Coronary artery (tissue), 2 donors: ENCODE data around the gene SRI.

Experiments used
- DNase-seq: peaks from one replicate; pipeline ENCODE4 v3.0.0-alpha.2; 2017; ENCODE audit warnings: low spot score
- H3K27ac ChIP-seq, 2 donors: fragments of 200-600 bp; sonication (generic); one replicate each; pipeline ENCODE4 v1.5.1; 2016 to 2019
- H3K4me3 ChIP-seq: fragments of 200-600 bp; sonication (generic); 2 replicates; pipeline ENCODE4 v1.5.1; 2016; ENCODE audit warnings: mild to moderate bottlenecking, moderate library complexity
- TF ChIP-seq, protein P1 (sequence below): fragments of 200-600 bp; sonication (generic); IDR thresholded peaks from one replicate; pipeline ENCODE4 v1.5.1; 2019; ENCODE audit warnings: antibody characterized with exemption

SRI gene

DNA sequence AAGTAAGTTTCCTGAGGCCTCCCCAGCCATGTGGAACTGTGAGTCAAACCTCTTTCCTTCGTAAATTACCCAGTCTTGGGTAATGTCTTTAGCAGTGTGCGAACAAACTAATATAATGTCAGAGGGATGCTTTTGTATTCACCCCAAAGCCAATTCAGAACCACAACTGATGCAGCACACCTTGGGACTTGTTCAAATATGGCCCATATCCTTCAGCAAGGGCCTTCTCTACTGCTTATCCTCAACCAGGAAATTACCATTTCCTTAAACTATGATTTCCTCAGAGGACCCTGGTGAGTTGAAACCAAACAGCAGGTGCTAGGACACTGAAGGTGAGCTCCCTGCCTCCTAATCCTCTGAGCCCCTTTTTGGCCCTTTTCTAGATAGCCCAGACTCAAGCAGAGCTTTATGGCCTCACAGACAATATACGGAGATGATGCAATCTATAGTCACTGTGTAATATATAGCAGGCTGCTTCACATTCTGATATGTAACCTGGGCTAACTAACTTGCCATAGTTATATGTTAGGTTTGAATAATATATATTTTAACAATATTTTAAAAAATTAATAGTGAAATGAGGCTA, 15.2 kb downstream of the SRI start:
- Histone ChIP-seq H3K27ac (no peak overlapping the region), H3K4me3 (no peak overlapping the region)
- DNase-seq: no peak
- TF ChIP-seq, protein P1, sequence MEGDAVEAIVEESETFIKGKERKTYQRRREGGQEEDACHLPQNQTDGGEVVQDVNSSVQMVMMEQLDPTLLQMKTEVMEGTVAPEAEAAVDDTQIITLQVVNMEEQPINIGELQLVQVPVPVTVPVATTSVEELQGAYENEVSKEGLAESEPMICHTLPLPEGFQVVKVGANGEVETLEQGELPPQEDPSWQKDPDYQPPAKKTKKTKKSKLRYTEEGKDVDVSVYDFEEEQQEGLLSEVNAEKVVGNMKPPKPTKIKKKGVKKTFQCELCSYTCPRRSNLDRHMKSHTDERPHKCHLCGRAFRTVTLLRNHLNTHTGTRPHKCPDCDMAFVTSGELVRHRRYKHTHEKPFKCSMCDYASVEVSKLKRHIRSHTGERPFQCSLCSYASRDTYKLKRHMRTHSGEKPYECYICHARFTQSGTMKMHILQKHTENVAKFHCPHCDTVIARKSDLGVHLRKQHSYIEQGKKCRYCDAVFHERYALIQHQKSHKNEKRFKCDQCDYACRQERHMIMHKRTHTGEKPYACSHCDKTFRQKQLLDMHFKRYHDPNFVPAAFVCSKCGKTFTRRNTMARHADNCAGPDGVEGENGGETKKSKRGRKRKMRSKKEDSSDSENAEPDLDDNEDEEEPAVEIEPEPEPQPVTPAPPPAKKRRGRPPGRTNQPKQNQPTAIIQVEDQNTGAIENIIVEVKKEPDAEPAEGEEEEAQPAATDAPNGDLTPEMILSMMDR: no peak

DNA sequence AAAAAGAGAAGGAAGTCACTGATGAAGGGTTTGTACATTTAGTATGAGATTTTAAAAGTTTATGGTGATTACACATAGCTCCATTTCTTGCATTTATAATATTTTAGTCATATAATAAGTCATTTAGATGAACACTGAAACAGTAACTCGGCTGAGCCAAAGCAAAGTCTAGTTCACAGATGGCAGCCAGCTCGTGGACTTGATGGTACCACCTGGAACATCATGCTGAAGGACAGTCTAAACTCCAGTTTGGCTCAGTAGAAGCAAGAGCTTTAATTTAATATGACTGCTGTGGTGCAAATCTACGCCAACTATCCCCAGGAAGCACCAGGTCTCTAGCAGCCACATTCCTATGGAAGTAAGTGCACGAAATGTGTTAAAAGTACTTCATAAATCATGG, 16.4 kb downstream of the SRI start:
- TF ChIP-seq, protein P1: no peak
- H3K27ac ChIP-seq: no peak overlapping the region
- DNase-seq: no peak
- H3K4me3 ChIP-seq: no peak overlapping the region

DNA sequence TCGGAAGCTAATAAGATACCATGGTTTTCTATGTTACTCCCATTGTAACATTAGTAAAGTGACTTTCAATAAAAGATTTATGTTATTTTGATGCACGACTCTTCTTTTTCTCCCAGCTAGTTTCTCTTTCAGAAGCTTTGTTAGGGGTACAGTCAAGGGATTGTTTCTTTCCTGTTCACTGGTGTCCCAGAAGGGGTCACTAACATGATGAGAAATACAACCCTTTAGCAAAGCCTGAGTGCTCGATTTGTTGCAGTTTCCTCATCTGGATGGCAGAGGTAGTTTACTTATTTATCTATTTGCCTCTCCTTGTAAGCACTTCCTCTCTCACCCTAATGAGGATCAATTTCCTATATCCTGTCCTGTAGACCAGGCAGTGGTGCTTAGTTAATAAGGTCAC, 17.0 kb downstream of the SRI start:
- no peak for DNase-seq
- H3K27ac ChIP-seq: no peak overlapping the region
- TF ChIP-seq, protein P1: no peak
- H3K4me3 ChIP-seq: no peak overlapping the region

DNA sequence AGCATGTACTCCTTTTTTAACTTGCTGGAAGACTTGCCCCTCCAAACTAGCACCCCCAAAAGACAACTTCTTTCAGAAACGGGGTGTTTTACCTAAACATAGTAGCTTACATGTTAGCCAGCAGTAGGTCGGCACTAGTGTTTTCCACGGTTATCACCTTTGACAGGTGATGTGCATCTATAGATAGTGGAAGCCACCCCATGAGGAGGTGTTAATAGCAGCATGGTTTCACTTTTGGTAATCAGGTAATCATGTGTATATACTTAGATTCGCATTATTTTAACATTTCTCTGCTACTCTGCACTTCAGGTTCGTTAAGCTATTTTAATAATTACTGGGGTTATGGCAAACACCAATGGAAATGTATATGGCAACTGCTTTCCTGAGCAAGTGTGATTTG, 17.6 kb downstream of the SRI start:
- TF ChIP-seq, protein P1: no peak
- no peak for DNase-seq
- H3K4me3 ChIP-seq: no peak overlapping the region
- H3K27ac ChIP-seq: no peak overlapping the region

DNA sequence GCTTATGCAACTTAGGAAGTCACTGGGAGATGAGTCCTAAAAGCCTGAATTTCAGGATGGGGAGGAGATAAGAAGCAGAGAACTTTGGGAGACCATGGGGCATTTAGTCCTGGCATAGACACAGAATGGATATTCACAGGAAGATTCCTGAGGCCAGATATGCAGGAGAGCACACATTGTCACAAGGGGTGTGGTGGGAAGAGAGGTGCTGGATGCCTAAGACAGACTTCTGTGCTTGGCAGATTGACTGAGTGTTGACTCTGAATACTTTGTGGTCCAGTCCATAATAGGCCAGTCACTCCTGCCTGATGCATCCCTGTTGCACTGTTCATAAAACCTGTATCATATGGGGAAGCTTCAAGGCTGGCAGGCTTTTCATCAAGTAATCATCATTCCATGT, 18.5 kb downstream of the SRI start:
- Histone ChIP-seq H3K27ac (no peak overlapping the region), H3K4me3 (no peak overlapping the region)
- no peak for DNase-seq
- TF ChIP-seq, protein P1: no peak

DNA sequence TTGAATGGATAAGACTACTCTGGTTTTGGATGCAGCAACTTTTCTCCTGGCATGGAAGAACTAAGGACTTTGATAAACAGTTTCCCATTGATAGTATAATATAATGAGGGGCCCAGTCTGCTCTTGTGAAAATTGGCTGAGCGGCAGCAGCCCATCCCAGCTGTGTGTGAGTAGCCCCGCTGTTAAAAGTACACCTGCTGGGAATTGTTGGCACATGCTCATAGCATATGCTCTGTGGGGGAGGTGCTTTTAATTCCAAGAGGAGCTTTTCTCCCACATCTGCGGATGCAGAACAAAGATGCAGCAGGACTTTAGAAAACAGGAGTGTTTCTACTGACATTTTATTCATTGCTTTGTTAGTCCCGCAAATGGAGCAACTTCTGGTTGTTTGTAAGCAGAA, 19.0 kb downstream of the SRI start:
- no peak for DNase-seq
- H3K4me3 ChIP-seq: no peak overlapping the region
- H3K27ac ChIP-seq: no peak overlapping the region
- TF ChIP-seq, protein P1: no peak

DNA sequence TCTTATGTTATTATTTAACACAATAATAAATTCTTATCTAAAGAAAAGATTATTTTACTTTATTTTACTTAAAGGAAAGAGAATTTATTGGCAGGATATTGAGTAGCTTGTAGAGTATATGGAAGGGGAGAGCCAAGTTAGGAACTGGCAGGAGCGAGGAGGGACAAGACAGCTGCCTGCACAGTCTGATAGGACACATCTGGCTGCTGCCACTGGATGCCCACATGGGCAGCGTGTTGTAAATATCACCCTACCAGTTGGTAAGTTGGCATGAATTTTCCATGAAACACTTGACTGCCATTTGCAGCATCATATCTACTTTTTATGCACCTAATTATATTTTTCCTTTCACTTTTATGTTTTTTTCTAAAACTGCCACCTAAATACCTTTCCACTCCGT, 19.6 kb downstream of the SRI start:
- TF ChIP-seq, protein P1: no peak
- H3K4me3 ChIP-seq: no peak overlapping the region

More for the DNA sequence above, 19.6 kb downstream of the SRI start:
- DNase-seq: no peak
- H3K27ac ChIP-seq: no peak overlapping the region
